ENCODE results near the gene NPPA.
"Not testable (repeated sequence)": the region's sequence is repeated elsewhere in the genome, so short reads cannot be mapped to it uniquely, and the experiment has no call there.

The NPPA gene

DNA sequence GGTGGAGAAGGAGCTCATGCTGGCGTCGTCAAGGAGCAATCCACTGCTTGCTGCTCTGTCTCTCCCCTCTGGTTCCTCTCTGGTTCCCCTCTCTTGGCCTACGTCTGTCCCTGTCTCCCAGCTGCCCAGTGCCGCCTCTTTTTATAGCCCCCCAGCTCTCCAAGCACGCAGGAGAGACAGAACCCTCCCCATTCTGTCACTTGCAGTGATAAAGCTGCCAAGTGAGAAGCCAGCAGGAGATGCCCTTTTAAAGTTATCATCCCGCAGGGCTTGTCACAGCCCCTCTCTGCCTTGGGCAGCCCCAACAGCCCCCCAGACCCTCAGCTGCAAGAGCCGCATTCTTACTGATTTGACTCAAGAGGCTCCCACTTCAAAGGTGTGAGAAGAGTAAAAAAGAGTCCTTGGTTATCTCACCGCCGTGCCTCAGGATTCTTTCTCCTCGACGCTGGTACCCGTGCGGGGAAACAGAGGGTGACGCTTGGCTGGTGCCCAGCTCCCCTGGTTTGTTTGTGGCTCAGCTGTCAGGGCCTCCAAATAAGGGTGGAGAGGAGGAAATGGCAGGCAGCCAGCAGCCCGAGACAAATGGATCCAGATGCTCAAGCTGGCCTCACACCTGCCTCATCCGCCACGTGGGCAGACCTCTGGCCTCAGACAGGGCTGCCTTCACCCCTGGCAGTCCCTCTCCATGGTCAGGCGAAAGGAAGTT is at the start of gene NPPA:
Gene NPPA, minus strand, starts transcription at position 117 of the 706 bp plus-strand sequence. Its CDS starts 99 bp downstream, at position 18.
- no peak for DNase-seq (ENCODE audit: low read depth)

DNA sequence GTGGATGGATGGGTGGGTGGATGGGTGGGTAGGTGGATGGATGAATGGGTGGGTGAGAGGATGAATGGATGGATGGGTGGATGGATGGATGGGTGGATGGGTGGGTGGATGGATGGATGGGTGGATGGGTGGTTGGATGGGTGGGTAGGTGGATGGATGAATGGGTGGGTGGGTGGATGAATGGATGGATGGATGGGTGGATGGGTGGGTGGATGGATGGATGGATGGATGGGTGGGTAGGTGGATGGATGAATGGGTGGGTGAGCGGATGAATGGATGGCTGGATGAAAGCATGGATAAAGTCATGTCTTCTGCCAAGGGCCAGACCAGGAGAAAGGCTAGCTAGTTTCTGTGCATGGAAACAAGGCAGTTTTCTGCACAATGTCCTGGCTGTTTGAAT is 46.9 kb upstream of the NPPA start:
- DNase-seq (ENCODE audit: low read depth) = not testable (repeated sequence)

DNA sequence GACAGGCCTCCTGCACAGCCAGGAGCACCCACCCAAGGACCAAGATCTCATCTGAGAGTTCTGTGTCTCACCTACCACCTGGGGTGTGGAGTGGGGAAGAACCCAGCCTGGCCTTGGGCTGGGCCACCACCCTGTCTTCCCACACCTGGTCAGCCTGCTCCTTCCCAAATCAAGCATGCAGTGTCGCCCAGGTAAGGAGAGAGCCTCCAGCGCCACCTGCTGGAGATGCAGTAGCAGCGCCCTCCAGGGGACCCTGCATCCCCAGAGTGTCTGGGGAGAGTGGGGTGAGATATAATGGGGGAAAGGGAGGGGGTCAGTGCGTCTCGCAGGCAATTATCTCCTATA is 46.3 kb upstream of the NPPA start:
- DNase-seq (ENCODE audit: low read depth) = peak; percentile 45

DNA sequence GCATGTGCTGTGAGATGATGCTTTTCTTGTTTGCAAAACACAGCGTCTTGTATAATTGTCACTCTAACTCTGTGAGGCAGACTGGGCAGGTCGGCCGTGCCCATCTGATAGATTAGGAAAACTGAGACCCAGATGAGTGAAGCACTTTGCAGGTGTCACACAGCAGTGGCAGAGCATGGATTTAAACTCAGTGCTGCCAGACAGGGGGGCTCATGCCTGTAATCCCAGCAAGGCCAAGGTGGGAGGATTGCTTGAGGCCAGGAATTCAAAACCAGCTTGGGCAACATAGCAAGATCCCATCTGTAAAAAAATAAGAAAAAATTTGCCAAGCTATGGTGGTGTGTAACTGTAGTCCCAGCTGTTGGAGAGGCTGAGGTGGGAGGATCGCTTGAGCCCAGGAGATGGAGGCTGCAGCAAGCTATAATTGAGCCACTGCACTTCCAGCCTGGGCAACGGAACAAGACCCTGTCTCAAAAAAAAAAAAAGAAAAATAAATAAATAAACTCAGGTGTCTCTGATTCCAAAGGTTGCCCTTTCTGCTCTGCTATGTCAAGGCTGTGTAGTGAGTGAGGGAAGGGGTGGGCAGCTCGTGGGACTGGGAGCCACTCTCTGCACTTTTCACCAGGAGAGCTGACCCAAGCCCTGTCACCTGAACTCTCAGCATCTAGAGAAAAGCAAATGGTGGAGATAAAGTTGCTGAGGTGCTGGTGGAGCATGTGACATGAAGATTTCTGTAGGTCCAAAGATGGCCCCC is 44.0 kb upstream of the NPPA start:
- no peak for DNase-seq (ENCODE audit: low read depth)

DNA sequence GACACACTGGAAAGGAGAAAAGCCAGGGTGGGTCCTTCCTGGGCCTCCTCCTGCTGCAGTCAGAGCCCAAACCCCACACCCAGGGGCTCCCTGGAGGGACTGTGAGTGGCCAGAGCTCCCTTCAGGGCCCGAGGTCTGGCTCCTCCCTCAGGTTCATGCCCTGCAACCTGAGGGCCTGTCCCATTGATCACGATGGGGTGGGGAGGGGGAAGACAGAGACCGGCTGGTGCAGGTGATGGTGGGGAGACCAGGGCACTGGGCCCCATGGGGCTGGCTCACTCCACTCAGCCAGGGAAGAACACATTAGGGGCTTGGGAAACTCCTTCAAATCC is 41.3 kb upstream of the NPPA start:
- no peak for DNase-seq (ENCODE audit: low read depth)

DNA sequence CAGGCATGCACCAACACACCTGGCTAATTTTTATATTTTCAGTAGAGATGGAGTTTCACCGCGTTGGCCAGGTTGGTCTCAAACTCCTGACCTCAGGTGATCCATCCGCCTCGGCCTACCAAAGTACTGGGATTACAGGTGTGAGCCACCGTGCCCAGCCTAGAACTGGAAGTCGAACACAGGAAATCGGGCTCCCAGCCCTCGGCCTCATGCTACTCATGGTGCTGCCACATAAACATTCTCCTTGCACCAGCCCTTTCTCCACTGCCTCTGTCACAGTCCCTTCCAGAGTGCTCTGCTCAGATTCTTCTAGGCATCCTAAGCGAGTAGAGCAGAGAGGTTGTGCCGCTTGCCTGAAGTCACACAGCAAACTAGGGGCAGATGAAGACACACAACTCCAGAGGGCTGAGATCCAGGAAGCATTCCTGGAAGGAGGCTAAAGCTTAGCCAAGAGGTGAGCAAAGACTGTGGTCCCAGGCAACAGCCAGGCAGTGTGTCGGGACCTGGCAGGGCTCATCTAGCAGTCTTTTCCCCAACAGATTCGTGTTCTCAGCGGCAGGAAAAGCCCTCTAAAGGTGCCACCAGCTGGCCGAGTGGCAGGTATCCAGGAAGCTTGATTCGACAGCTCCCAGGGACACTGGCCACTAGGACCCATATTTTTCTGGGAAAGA is 40.8 kb upstream of the NPPA start:
- no peak for DNase-seq (ENCODE audit: low read depth)

DNA sequence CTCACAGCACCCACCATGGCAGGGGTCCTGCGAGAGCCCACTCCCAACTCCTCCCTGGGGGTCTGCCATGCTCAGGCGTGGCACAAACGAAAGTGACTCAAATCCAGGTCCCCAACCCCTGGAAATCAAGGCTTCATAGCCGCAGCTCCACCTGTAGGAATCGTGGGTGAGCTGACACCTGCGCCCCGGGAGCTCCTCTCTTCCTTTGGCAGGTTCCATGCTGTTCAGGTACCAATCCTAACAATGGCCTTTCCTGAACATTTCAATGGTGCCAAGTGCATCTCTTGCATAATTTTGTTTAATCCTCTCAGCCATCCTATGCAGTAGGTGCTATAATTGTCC is 40.1 kb upstream of the NPPA start:
- no peak for DNase-seq (ENCODE audit: low read depth)

DNA sequence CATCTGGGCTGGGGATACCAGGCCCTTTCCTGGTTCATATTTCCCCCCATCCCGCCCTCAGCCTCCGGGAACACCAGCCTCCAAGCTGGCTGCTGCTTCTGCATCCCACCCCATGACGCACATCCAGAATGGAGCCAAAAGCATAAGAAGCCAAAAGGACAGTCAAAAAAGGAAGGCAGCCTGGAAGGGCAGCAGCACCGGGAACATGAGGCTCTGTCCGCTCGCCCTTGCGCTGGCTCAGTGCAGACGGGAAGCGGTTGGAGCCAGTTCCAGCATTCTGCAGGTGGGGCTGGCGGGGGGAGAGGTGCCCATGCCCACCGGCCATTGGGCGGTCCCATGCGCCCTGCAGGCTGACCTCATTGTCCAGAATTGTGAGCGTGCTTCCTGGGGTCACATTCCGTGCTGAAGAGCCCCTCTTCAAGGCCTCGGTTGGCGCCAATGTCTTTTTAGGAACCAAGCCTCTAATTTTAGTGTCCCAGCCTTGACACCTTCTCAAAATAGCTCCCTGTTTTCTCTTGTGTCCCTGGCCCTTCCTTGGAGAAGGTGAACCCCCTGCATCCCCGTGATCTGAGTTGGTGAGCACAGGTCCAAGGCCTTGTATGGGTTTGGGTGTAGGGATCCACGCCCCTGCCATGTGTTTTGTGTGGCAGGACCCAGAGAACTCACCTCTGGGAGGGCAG is 39.5 kb upstream of the NPPA start:
- DNase-seq (ENCODE audit: low read depth) = no peak

DNA sequence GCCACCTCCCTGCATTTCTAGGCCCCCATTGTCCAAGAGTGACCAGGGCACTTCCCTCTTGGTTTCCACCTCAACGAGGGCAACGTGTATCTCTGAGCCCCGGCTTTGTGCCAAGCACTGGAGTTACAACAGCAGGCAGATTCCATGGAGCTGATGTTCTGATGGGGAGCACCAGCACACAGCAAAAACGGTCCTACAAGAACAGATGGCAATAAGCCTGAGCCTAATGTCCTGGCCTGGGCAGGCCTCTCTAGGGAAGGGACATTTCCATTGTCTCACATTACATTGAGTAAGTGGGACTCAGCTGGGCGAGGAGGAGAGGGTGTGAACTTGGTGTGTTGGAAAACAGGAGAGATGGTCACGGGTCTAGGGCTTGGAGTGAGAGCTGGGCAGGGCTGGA is 38.3 kb upstream of the NPPA start:
- DNase-seq (ENCODE audit: low read depth) = no peak

DNA sequence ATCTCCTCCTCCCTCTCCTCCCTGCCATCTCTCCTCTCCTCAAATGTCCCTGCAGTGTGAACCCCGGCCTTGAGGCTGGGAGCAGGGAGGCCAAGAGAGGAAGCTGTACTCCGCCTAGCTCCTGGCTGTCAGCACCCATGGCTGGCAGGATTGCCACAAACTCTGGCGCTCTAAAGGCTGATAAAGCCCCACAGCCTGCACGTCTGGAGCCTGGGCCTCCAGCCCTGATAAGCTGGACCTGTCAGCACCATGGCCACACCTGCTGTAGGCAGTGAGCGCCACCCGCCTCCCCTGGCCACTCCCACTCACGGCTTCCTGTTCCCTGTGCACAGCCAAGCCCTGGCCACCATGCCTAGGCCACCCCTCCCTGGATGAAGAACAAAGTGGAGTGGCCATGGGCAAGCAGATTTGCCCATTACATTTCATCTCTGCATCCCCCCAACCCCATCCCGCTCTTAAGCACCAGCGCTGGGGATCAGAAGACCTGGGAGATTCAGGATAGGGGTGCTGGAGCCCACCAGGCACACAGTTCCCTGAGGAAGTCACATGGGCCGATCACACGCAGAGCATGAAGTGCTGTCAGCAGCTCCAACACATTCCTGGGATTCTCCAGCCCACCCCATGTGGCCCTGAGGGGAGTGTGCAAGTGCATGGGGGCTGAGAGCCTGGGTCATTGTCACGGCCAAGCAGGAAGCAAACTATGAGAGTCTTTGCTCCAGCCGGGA is 35.4 kb upstream of the NPPA start:
- DNase-seq (ENCODE audit: low read depth) = no peak

DNA sequence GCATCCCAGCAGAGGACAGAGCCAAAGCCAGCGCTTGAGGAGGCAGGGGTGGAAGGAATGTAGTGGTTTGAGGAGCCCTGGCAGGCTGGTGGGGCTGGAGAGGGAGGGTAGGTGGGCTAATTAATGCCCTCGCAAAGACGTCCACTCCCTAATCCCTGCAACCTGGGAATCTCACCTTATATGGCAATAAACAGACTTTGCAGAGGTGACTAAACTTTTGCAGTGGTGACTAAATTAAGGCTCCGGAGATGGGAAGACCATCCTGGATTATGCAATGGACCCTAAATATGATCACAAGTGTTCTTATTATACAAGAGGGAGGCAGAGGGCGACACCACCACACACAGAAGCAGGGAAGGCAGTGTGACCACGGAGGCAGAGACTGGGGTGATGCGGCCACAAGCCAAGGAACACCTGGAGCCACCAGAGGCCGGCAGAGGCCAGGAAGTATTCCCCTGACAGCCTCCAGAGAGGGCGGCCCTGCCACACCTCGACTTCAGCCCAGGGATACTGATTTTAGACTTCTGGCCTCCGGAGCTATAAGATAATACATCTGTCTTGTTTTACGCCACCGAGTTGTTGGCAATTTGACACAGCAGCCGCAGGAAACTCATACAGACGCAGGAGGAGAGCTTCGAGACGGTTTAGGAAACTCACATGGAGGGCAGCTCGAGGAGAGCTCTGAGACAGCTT is 34.3 kb upstream of the NPPA start:
- no peak for DNase-seq (ENCODE audit: low read depth)

DNA sequence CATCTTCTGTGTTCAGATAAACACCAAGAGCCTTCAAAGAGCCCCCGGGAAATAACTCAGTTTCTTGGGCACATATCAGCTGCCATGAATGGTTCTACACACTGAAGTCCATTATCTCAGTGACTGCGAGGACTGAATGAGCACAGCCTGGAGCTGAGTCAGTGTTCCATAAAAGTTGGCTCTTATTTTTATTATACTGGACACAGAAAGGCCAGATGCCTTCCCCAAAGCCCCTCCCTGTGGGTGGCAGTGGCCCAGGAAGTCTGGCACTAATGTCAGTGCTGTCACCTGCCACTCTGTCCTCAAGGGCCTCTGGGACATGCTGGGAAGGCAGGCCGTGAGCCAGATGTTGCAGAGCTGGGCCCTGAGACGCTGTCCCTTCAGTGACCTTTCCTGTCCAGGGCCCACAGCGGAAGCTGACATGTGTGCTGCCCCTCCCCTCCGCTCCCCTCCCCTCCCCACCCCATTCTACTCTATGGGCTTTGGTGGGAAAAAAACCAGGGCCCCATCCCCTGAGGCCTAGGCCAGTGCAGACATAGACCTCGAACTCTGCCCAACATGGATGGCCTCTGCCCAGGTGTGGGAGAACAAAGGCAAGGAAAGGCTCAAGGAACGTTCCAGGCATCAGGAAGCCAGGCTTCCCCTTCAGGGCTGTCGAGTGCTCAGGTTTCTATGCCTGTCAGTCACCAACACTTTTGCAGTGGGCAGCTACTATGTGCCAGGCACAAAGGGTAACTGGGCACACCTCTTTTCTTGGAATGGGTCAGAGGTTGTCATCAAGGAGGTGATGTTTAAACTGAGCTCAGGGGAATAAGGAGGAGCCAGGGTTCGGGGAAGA is 33.5 kb upstream of the NPPA start:
- DNase-seq (ENCODE audit: low read depth) = no peak

DNA sequence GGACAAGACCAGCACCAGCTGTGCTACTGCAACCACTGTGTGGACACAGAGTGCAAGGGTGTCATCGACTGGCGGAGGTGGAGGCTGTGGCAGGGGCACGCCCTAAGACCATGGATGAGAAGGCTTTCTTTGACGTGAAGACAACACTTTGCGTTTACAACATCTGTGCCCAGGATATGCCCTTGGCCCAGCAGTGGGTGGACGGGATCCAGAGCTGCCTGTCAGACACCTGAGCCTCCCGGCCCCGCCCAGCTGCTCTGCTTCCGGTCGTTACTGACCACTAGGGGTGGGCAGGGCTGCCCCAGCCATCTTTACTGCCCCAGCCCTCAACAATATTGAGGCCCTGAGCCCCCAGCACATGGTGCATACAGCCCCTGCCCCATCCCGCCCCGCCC is 32.6 kb upstream of the NPPA start:
- DNase-seq (ENCODE audit: low read depth) = no peak

DNA sequence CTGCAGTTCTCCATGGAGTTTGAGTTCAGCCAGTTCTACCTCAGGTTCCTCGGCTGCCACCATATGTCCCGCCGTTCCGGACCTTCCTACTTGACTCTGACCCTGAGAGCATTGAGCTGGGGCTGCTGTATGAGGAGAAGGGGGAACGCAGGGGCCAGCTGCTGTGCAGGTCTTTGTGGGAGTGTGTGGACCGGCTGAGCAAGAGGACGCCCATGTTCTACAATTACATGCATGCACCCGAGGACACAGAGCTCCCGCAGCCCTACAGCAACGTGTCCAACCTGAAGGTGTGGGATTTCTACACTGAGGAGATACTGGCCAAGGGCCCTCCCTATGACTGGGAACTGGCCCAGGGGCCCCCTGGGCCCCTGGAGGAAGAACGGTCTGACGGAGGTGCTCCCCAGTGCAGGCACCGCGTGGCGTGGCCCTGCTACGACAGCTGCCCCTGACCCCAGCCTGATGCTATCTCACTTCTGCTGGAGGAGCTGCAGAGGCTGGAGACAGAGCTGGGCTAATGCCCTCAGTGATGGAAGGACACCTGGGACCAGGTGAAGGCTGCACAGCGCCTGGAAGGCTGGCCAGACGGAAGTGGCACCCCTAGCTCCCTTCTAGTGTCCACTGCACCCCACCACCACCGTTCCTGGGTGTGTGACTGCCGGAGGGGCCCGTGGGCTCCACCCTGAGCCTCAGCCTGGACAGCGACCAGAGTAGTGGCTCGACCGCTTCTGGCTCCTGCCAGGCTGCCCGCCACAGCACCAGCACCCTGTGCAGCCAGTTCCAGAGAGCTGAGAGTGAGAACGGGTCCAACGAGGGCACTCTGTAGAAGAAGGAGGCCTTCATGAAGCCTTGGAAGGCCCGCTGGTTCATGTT is 32.0 kb upstream of the NPPA start:
- DNase-seq (ENCODE audit: low read depth) = no peak

DNA sequence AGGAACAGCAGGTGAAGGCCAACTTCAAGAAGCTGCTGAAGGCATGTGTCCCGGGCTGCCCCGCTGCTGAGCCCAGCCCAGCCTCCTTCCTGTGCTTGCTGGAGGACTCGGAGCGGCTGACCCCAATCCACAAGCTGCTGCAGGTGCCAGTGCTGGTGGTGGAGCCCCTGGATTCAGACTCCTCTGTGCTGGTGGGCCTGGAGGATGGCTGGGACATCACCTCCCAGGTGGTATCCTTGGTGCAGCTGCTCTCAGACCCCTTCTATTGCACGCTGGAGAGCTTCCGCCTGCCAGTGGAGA is 31.3 kb upstream of the NPPA start:
- no peak for DNase-seq (ENCODE audit: low read depth)

DNA sequence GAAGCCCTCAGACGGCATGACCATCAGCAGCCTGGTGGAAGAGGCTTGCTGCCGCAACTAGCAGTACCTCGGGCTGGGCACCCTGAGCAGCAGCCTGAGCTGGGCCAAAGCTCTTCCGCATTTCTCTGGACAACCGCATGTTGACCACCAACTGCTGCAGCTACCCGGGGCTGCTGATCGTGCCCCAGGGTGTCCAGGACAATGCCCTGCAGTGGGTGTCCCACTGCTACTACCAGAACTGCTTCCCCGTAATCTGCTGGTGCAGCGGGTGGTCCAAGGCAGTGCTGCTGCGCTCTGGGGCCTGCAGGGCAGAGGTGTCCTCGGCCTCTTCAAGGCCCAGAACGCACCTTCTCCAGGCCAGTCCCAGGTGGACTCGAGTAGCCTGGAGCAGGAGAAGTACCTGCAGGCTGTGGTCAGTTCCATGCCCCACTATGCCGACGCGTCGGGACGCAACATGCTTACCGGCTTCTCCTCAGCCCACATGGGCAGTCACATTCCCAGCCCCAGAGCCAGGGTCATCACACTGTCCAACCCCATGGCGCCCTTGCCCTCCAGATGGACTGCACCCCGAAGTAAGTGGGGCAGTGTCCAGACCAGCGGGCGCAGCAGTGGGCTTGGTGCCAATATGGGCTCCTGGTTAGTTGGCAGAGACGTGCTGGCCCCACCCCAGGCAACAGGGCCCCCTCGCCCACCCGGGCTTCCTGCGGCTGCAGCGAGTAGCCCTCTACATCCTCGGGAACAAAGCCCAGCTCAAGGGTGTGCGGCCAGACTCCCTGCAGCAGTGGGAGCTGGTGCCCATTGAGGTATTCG is 30.7 kb upstream of the NPPA start:
- no peak for DNase-seq (ENCODE audit: low read depth)

DNA sequence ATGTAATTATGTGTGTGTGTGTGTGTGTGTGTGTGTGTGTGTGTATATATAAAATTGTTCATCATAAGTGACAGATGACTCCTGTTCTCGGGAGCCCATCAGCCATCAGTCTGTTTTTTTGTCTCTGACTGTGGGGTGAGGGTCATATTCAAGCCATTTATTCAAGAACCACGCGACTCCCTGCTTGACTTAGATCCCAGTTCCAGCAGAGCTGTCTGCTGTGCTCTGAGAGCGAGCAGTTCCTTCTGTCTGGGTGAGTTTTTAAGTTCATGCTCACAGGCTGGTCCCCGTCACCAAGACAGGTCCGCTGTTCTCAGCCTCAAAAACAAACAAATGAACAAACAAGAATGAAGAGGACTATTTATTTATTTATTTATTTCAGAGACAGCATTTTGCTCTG is 29.5 kb upstream of the NPPA start:
- no peak for DNase-seq (ENCODE audit: low read depth)

DNA sequence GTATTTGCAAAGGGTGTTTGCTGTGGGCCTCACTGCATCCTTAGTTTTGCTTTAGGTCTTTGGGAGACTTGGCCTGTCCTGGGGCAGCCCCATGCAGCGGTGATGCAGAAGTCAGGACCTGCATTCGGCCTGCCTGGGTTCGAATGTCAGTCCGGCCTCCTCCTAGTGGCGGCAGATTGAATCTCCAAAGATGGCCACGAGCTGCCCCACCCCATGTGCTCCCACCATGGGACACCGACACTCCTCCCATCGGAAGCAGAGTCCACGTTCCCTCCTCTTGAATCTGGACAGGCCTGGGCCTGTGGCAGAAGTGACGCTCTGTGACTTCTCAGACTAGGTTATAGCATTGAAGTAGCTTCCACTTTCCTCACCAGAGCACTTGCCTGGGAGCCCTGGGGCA is 27.5 kb upstream of the NPPA start:
- DNase-seq (ENCODE audit: low read depth) = no peak

DNA sequence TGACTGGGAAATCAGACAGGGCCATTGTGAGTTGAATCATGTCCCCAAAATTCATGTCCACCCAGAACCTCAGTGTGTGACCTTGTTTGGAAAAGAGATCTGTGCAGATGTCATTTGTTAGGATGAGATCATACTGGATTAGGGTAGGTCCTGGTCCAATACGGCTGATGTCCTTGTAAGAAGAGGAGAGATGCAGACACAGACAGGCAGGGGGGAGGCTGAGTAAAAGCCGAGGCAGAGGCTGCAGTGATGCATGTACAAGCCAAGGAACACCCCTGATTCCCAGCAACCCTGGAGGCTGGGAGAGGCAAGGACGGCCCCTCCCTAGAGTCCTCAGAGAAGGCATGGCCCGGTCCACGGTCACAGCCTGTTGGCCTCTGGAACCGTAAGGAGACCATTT is 27.0 kb upstream of the NPPA start:
- no peak for DNase-seq (ENCODE audit: low read depth)

Measured in stimulated activated CD8-positive, alpha-beta memory T cell treated with anti-CD3 and anti-CD28 coated beads, Interleukin-4, amount 100 ng/mL, for 24 hours (primary cell).